WTC11 (cell line): Measurements from ENCODE around the gene ZGRF1. TPM values are rescaled to one million over a fixed set of nuclear protein-coding genes. Genes with fewer than 3 reads are reported as not detected.
A peak's percentile ranks its signal among the peaks of the same experiment; 100 is the strongest.

Experiments
- ATAC-seq: fragments of 200-7000 bp; cut with Tn5 transposase; 2 replicates; pipeline ENCODE4 v1.10.0; 2021; ENCODE audit warnings: mild to moderate bottlenecking, moderate library complexity
- CTCF ChIA-PET: fragments of 300-600 bp; sonication (Branson Sonifier 250); formaldehyde crosslinking; loops from one replicate; lab custom pipeline; 2021; ENCODE audit warnings: antibody characterized with exemption; lab: Charles Lee
- POLR2A ChIA-PET: fragments of 350-600 bp; sonication (Branson Sonifier 250); formaldehyde crosslinking; loops from one replicate; lab custom pipeline; 2021; ENCODE audit warnings: antibody characterized with exemption; lab: Charles Lee
- DNase-seq: peaks from one replicate; pipeline ENCODE4 v3.0.0; 2021; ENCODE audit warnings: low spot score
- H3K27ac Mint-ChIP-seq: 2 replicates; pipeline ENCODE4 v1.8.0; 2021; ENCODE audit warnings: mixed read lengths
- H3K27me3 Mint-ChIP-seq: 2 replicates; pipeline ENCODE4 v1.8.0; 2021; ENCODE audit warnings: low read depth, mild to moderate bottlenecking, moderate library complexity, mixed read lengths
- H3K36me3 Mint-ChIP-seq: 2 replicates; pipeline ENCODE4 v1.8.0; 2021; ENCODE audit warnings: mixed read lengths
- H3K4me1 Mint-ChIP-seq: 2 replicates; pipeline ENCODE4 v1.8.0; 2022; ENCODE audit warnings: mixed read lengths
- H3K4me3 Mint-ChIP-seq: 2 replicates; pipeline ENCODE4 v1.8.0; 2021; ENCODE audit warnings: mild to moderate bottlenecking, moderate library complexity, mixed read lengths
- H3K9me3 Mint-ChIP-seq: 2 replicates; pipeline ENCODE4 v1.8.0; 2021; ENCODE audit warnings: mixed read lengths
- ATF1 ChIP-seq: sonication (generic); formaldehyde crosslinking; IDR thresholded peaks from 2 replicates; pipeline ENCODE4 v1.8.1; 2023; ENCODE audit warnings: mild to moderate bottlenecking, moderate library complexity, missing genetic modification reagents
- ATF3 ChIP-seq: sonication (generic); formaldehyde crosslinking; conservative IDR thresholded peaks from 2 replicates; pipeline ENCODE4 v1.8.1; 2022; ENCODE audit warnings: mild to moderate bottlenecking, missing genetic modification reagents
- ATF6 ChIP-seq: sonication (generic); formaldehyde crosslinking; IDR thresholded peaks from 2 replicates; pipeline ENCODE4 v1.8.1; 2023; ENCODE audit warnings: mild to moderate bottlenecking, missing genetic modification reagents
- ESRRA ChIP-seq: sonication (generic); formaldehyde crosslinking; IDR thresholded peaks from 2 replicates; pipeline ENCODE4 v1.8.1; 2022; ENCODE audit warnings: mild to moderate bottlenecking, missing genetic modification reagents, borderline replicate concordance
- FOXP1 ChIP-seq: sonication (generic); formaldehyde crosslinking; IDR thresholded peaks from 2 replicates; pipeline ENCODE4 v1.8.0; 2022; ENCODE audit warnings: missing genetic modification reagents, mild to moderate bottlenecking, moderate library complexity, borderline replicate concordance
- GTF2I ChIP-seq: fragments of 250-450 bp; sonication (Bioruptor Pico); conservative IDR thresholded peaks from 2 replicates; pipeline ENCODE4 v1.4.0; 2021; ENCODE audit warnings: mild to moderate bottlenecking
- HMGXB4 ChIP-seq: sonication (generic); formaldehyde crosslinking; IDR thresholded peaks from 2 replicates; pipeline ENCODE4 v1.8.1; 2023; ENCODE audit warnings: mild to moderate bottlenecking, moderate library complexity, missing genetic modification reagents
- NFE2L1 ChIP-seq: sonication (generic); formaldehyde crosslinking; IDR thresholded peaks from 2 replicates; pipeline ENCODE4 v1.8.1; 2023; ENCODE audit warnings: missing genetic modification reagents
- SMAD4 ChIP-seq: sonication (generic); formaldehyde crosslinking; IDR thresholded peaks from 2 replicates; pipeline ENCODE4 v1.8.0; 2022; ENCODE audit warnings: mild to moderate bottlenecking, missing genetic modification reagents
- SP1 ChIP-seq: sonication (generic); formaldehyde crosslinking; conservative IDR thresholded peaks from 2 replicates; pipeline ENCODE4 v1.8.1; 2022; ENCODE audit warnings: missing genetic modification reagents
- TP53 ChIP-seq: sonication (generic); formaldehyde crosslinking; IDR thresholded peaks from 2 replicates; pipeline ENCODE4 v1.8.1; 2023; ENCODE audit warnings: mild to moderate bottlenecking, missing genetic modification reagents
- ZNF138 ChIP-seq: sonication (generic); formaldehyde crosslinking; conservative IDR thresholded peaks from 2 replicates; pipeline ENCODE4 v1.8.1; 2022; ENCODE audit warnings: mild to moderate bottlenecking, moderate library complexity, missing genetic modification reagents
- ZNF281 ChIP-seq: sonication (generic); formaldehyde crosslinking; IDR thresholded peaks from 2 replicates; pipeline ENCODE4 v1.8.0; 2023; ENCODE audit warnings: mild to moderate bottlenecking, missing genetic modification reagents
- ZNF532 ChIP-seq: fragments of 250-450 bp; sonication (Bioruptor Pico); IDR thresholded peaks from 2 replicates; pipeline ENCODE4 v1.9.0; 2021; ENCODE audit warnings: mild to moderate bottlenecking, borderline replicate concordance
- total RNA-seq: library from RNA; stranded (reverse); gene quantifications from 3 replicates; pipeline ENCODE4 v1.2.3, GENCODE V29; 2021
- TF ChIP-seq, protein P1 (sequence below): sonication (generic); formaldehyde crosslinking; IDR thresholded peaks from 2 replicates; pipeline ENCODE4 v1.8.1; 2022; ENCODE audit warnings: low read depth, missing genetic modification reagents, borderline replicate concordance
- TF ChIP-seq, protein P2 (sequence below): sonication (generic); formaldehyde crosslinking; IDR thresholded peaks from 2 replicates; pipeline ENCODE4 v1.8.1; 2023; ENCODE audit warnings: mild to moderate bottlenecking, missing genetic modification reagents, moderate library complexity
- TF ChIP-seq, protein P3 (sequence below): sonication (generic); formaldehyde crosslinking; IDR thresholded peaks from 2 replicates; pipeline ENCODE4 v1.8.0; 2022; ENCODE audit warnings: mild to moderate bottlenecking, missing genetic modification reagents
- TF ChIP-seq, protein P4 (sequence below): fragments of 250-450 bp; sonication (Bioruptor Pico); conservative IDR thresholded peaks from 2 replicates; pipeline ENCODE4 v1.9.0; 2021; ENCODE audit warnings: mild to moderate bottlenecking

The ZGRF1 gene
- total RNA-seq, 1 experiment from 2014 or later, result 56.2 TPM

DNA sequence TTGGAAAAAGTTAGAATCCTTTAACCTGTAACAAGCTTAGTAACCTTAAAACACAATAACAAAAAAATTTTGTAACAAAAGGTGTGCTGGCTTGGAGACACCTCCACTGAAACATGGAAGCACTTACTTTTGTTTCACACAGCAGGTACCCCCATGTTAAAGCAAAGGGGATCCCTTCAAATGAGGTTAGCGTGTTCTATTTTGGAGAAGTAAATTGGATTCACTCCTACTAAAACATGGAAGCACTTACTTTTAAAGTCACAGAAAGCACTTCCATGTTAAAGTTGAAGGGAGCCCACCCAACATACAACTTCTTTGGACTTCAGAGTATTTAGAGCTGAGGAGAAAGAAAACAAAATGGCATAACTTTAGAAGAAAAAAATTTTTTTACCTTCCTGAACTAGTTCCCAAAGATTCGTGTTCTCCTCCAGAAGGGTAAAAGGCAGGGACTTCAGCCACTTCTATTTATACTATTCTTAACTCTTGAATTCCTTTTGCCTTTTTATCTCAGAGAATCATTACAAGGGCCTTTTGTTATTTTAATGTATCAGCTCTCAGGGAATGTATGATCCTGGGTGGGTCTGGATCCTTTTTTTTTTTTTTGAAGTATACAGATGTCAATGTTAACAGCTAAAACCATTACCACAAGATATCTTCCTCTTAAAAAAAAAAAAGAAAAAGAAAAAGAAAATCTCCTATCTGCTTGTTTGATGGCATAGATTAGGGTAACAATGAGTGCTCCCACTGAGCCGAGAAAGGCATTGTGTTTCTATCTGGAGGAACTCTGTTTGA, 11.8 kb upstream of the ZGRF1 start:
- H3K4me1 Mint-ChIP-seq, result peaks cover 41% of the 10 kb centered on the region
- H3K36me3 Mint-ChIP-seq, result peaks cover 36% of the 10 kb centered on the region
- no peaks in the 10 kb centered on the region for H3K9me3 Mint-ChIP-seq
- peaks cover 7% of the 10 kb centered on the region for H3K27me3 Mint-ChIP-seq
- CTCF ChIA-PET, result interaction anchor here (0.9 to 9.1 kb wide), 4 partner anchors 103 to 117 kb away, joined by 4 to 116 read pairs (median 5); no protein-coding TSS in a partner anchor
- H3K4me3 Mint-ChIP-seq, result peak overlapping the region; percentile 94
- peak; percentile 51 for DNase-seq
- peak overlapping the region; percentile 93 for H3K27ac Mint-ChIP-seq
- peak; percentile 33 for ATAC-seq
- POLR2A ChIA-PET, result interaction anchor here (0.5 to 5.6 kb wide), 11 partner anchors 9 to 412 kb away, joined by 3 to 50 read pairs (median 4); no protein-coding TSS in a partner anchor
- TF ChIP-seq, protein P1, sequence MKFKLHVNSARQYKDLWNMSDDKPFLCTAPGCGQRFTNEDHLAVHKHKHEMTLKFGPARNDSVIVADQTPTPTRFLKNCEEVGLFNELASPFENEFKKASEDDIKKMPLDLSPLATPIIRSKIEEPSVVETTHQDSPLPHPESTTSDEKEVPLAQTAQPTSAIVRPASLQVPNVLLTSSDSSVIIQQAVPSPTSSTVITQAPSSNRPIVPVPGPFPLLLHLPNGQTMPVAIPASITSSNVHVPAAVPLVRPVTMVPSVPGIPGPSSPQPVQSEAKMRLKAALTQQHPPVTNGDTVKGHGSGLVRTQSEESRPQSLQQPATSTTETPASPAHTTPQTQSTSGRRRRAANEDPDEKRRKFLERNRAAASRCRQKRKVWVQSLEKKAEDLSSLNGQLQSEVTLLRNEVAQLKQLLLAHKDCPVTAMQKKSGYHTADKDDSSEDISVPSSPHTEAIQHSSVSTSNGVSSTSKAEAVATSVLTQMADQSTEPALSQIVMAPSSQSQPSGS (CRISPR knock-in tag), result no peak
- TF ChIP-seq HMGXB4 (CRISPR knock-in tag) (0 out of 2 replicates have a peak, but pooled peaks have one; percentile 42), GTF2I (CRISPR knock-in tag) (no peak), ESRRA (CRISPR knock-in tag) (peak; percentile 42; the same call in 1 of the 2 replicates), ZNF281 (CRISPR knock-in tag) (peak; percentile 67; the same call in 1 of the 2 replicates), ATF6 (CRISPR knock-in tag) (no peak), ATF1 (CRISPR knock-in tag) (no peak), ZNF532 (CRISPR knock-in tag) (peak; percentile 86; the same call in 1 of the 2 replicates), TP53 (CRISPR knock-in tag) (peak; percentile 76; the same call in 1 of the 2 replicates), SP1 (CRISPR knock-in tag) (no peak; the same call in 1 of the 2 replicates), ATF3 (CRISPR knock-in tag) (no peak), NFE2L1 (CRISPR knock-in tag) (peak; percentile 80), FOXP1 (no peak; the same call in 1 of the 2 replicates), ZNF138 (CRISPR knock-in tag) (no peak), SMAD4 (CRISPR knock-in tag) (0 out of 2 replicates have a peak, but pooled peaks have one; percentile 15)
- TF ChIP-seq, protein P2, sequence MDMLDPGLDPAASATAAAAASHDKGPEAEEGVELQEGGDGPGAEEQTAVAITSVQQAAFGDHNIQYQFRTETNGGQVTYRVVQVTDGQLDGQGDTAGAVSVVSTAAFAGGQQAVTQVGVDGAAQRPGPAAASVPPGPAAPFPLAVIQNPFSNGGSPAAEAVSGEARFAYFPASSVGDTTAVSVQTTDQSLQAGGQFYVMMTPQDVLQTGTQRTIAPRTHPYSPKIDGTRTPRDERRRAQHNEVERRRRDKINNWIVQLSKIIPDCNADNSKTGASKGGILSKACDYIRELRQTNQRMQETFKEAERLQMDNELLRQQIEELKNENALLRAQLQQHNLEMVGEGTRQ, result no peak
- TF ChIP-seq, protein P3, sequence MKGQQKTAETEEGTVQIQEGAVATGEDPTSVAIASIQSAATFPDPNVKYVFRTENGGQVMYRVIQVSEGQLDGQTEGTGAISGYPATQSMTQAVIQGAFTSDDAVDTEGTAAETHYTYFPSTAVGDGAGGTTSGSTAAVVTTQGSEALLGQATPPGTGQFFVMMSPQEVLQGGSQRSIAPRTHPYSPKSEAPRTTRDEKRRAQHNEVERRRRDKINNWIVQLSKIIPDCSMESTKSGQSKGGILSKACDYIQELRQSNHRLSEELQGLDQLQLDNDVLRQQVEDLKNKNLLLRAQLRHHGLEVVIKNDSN (CRISPR knock-in tag), result 0 out of 2 replicates have a peak, but pooled peaks have one; percentile 33
- TF ChIP-seq, protein P4, sequence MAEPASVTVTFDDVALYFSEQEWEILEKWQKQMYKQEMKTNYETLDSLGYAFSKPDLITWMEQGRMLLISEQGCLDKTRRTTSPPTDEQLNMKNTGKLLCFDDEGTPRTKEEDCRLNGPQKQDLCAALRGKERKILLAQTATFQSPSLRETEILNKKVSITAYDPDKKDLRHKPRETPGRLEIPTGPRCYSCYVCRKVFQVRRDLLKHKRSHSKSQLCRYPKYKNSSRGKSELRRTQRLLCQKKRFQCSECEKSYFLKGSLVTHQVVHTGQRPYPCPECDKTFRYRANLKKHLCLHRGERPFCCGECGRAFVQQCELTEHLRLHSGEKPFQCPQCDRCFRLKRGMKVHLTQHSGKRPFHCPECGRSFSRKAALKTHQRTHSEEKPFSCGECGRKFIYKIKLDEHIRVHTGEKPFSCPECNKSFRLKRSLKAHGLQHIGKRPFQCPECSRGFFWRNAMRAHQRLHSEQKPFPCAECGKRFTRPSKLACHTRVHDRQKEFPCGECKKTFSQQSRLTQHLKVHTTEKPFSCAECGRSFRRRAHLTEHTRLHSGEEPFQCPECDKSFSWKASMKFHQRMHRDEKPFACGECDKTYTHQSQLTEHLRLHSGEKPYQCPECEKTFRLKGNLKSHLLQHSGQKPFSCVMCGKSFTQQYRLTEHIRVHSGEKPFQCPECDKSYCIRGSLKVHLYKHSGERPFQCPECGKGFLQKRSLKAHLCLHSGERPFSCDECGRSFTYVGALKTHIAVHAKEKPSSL, result peak; percentile 90; the same call in 1 of the 2 replicates
